ENCODE data around the gene OR4P4. TPM values are rescaled to one million over a fixed set of nuclear protein-coding genes. Genes with fewer than 3 reads are reported as not detected.

The OR4P4 gene
- total RNA-seq, 1 experiment from 2014 or later = not detected

DNA sequence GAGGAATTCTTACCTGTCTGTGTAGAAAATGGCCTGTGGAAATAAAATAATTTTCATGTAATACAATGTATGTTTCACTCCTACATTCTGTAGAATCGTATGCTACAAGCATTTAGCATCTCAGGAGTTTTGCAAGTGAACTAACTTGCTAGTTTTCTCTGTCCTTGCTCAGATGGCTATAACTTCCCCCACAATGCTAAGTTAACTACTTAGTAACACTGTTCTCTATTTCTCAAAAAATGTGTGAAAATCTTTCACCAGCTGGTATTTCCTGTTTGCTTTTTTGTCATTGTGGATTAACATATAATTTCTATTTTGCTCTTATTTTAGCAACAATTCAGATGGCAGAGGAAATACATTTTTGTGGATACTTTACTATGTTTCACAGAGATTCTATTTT, 17.6 kb downstream of the OR4P4 start:
- Histone ChIP-seq H3K9me3 (ENCODE audit: control insufficient read depth, low read depth, low read length) (peaks cover 52% of the 10 kb centered on the region), H2BK5ac (ENCODE audit: insufficient read length, low read length) (no peak overlapping the region), H3K79me2 (ENCODE audit: insufficient read depth, low read length) (no peaks in the 10 kb centered on the region), H2AFZ (ENCODE audit: low read length) (no peak overlapping the region), H4K91ac (ENCODE audit: insufficient read length, low read depth, low read length) (no peak overlapping the region), H3K4ac (ENCODE audit: low read depth, low read length) (no peak overlapping the region), H3K4me1 (ENCODE audit: insufficient read depth, low read length) (no peaks in the 10 kb centered on the region), H3T11ph (ENCODE audit: low read length) (no peak overlapping the region), H2BK15ac (ENCODE audit: low read depth, low read length) (no peak overlapping the region), H2AK5ac (ENCODE audit: insufficient read length, low read length) (no peak overlapping the region), H2BK120ac (ENCODE audit: low read depth, low read length, poor library complexity, severe bottlenecking) (no peak overlapping the region), H3K79me1 (ENCODE audit: insufficient read depth, low read depth, low read length, poor library complexity, severe bottlenecking) (no peaks in the 10 kb centered on the region), H3K27ac (ENCODE audit: insufficient read length, low read depth, low read length) (no peak overlapping the region), H3K56ac (ENCODE audit: insufficient read length, low read depth, low read length) (no peak overlapping the region), H4K20me1 (ENCODE audit: control insufficient read depth, insufficient read depth, insufficient read length) (no peaks in the 10 kb centered on the region), H3K18ac (ENCODE audit: insufficient read length, low read depth, low read length) (no peak overlapping the region), H4K5ac (ENCODE audit: insufficient read length, low read depth, low read length) (no peak overlapping the region), H3K27me3 (ENCODE audit: insufficient read depth, low read length) (no peaks in the 10 kb centered on the region), H3K14ac (ENCODE audit: insufficient read depth, low read length) (no peak overlapping the region), H3K4me2 (ENCODE audit: insufficient read depth, insufficient read length, low read length) (no peak overlapping the region), H4K8ac (replicated peaks; ENCODE audit: insufficient read length, low read depth, low read length) (no peak overlapping the region), H3K23ac (ENCODE audit: insufficient read length, low read depth, low read length) (no peak overlapping the region), H2BK12ac (ENCODE audit: insufficient read length, low read depth, low read length) (no peak overlapping the region), H2BK20ac (ENCODE audit: low read depth, low read length, poor library complexity, severe bottlenecking) (no peak overlapping the region), H3K9ac (ENCODE audit: extremely low read depth, insufficient read length, low read length) (no peak overlapping the region), H3K23me2 (ENCODE audit: insufficient read length, low read depth, low read length, poor library complexity, severe bottlenecking) (no peaks in the 10 kb centered on the region)
- WGBS (ENCODE audit: extremely low coverage, insufficient read length, low lambda C conversion rate) = no CpG with 5 or more reads among the region's 1 CpG
- Mint-ChIP-seq H3K27ac (no peak overlapping the region), H3K4me3 (no peak overlapping the region), H3K4me1 (no peaks in the 10 kb centered on the region), H3K27me3 (ENCODE audit: low read depth) (no peaks in the 10 kb centered on the region), H3K36me3 (ENCODE audit: insufficient read depth in 1 of 3, low read depth in 3 of 3) (peaks cover 0 to 3% (median 0%) of the 10 kb centered on the region in 3 experiments; a peak in 2 of 7 replicates), H3K9me3 (peaks cover 53 to 65% of the 10 kb centered on the region in 2 experiments)
- no peak for TF ChIP-seq CTCF (conservative IDR thresholded peaks at IDR 0.05)
- no peak for DNase-seq

Data from H9 (cell line).